Left renal cortex interstitium (tissue), 4 donors: ENCODE measurements around the gene RCN1. TPM values are rescaled to one million over a fixed set of nuclear protein-coding genes. Genes with fewer than 3 reads are reported as not detected.
"Not testable (repeated sequence)": the region's sequence is repeated elsewhere in the genome, so short reads cannot be mapped to it uniquely, and the experiment has no call there.

Experiments
- DNase-seq, 4 donors: peaks; one replicate each; pipeline ENCODE4 v3.0.0-alpha.2; 2013; ENCODE audit warnings: low read depth in 4 of 4, low spot score in 2 of 4, missing footprints in 1 of 4
- polyA plus RNA-seq, 4 donors: library from polyadenylated mRNA; unstranded; fragments of 120-200 nt; gene quantifications; one replicate each; pipeline ENCODE4 v1.2.1, GENCODE V29; 2013; ENCODE audit not compliant: insufficient read length in 4 of 4

Gene RCN1
- polyA plus RNA-seq, 4 donors: 163 to 217 (median 193) TPM

- no peak for DNase-seq
These were observed 17.7 kb downstream of the RCN1 start for GRCh38 chr11:32108576-32108975.

GRCh38 chr11:32109138-32109537, 18.3 kb downstream of the RCN1 start:
- DNase-seq: no peak

GRCh38 chr11:32109592-32109991, 18.7 kb downstream of the RCN1 start:
- no peak for DNase-seq

- no peak for DNase-seq
These were observed 19.9 kb downstream of the RCN1 start for GRCh38 chr11:32110795-32111194.

- DNase-seq: no peak
These were observed 22.5 kb downstream of the RCN1 start for GRCh38 chr11:32113200-32113919.

- DNase-seq: no peak
These were observed 23.0 kb downstream of the RCN1 start for GRCh38 chr11:32113920-32114203.

GRCh38 chr11:32115446-32115845, 24.6 kb downstream of the RCN1 start:
- no peak for DNase-seq

GRCh38 chr11:32116668-32117067, 25.8 kb downstream of the RCN1 start:
- no peak for DNase-seq

- no peak for DNase-seq
These were observed 27.4 kb downstream of the RCN1 start for GRCh38 chr11:32118025-32118974.

GRCh38 chr11:32119139-32119538, 28.3 kb downstream of the RCN1 start:
- not testable (repeated sequence) for DNase-seq

- DNase-seq: no peak
These were observed 30.1 kb downstream of the RCN1 start for GRCh38 chr11:32121012-32121411.

GRCh38 chr11:32122200-32122599, 31.3 kb downstream of the RCN1 start:
- no peak for DNase-seq

GRCh38 chr11:32131321-32131720, 40.4 kb downstream of the RCN1 start:
- DNase-seq: no peak

- no peak for DNase-seq
These were observed 45.8 kb downstream of the RCN1 start for GRCh38 chr11:32136657-32137056.

GRCh38 chr11:32137263-32137662, 46.4 kb downstream of the RCN1 start:
- no peak for DNase-seq

- no peak for DNase-seq
These were observed 47.0 kb downstream of the RCN1 start for GRCh38 chr11:32137869-32138268.

GRCh38 chr11:32138902-32139301, 48.0 kb downstream of the RCN1 start:
- no peak for DNase-seq

- DNase-seq: no peak
These were observed 49.1 kb downstream of the RCN1 start for GRCh38 chr11:32139896-32140520.

GRCh38 chr11:32141745-32142546, 51.1 kb downstream of the RCN1 start:
- DNase-seq: no peak

GRCh38 chr11:32143378-32143777, 52.5 kb downstream of the RCN1 start:
- DNase-seq: no peak

- no peak for DNase-seq
These were observed 54.4 kb downstream of the RCN1 start for GRCh38 chr11:32145282-32145681.
